ENCODE results near the gene RESF1. TPM values are rescaled to one million over a fixed set of nuclear protein-coding genes. Genes with fewer than 3 reads are reported as not detected.

The RESF1 gene
- total and polyA plus RNA-seq, 2 donors (not counting 3 experiments of a cell fraction or from before 2014, with no cell fraction given): 40.3 to 70.0 TPM

GRCh38 chr12:31966558-31967205, 7.5 kb downstream of the RESF1 start:
- intact Hi-C loops (cut with micrococcal nuclease) (no loop called here), dilution Hi-C loops (cut with MboI; ENCODE audit: extremely low pct_ligation_motif_present, low sequenced_read_pairs) (no loop called here)
- H3K36me3 ChIP-seq (ENCODE audit: control insufficient read depth in 2 of 2, extremely low read depth in 1 of 2, insufficient read depth in 2 of 2, low read length in 2 of 2): peaks cover 8% of the 10 kb centered on the region in 2 experiments
- DNase-seq (ENCODE audit: low read depth, low spot score): peak; percentile 7
- no peaks in the 10 kb centered on the region for H3K9me3 ChIP-seq (replicated peaks; ENCODE audit: control insufficient read depth, insufficient read depth, low read length)
- H3K27ac ChIP-seq (ENCODE audit: insufficient read depth, low read depth, low read length): no peak overlapping the region
- BruUV-seq (replicated peaks): no TSS peak
- H3K9ac ChIP-seq (replicated peaks; ENCODE audit: extremely low read depth, insufficient read depth, low read length): no peak overlapping the region
- no peaks in the 10 kb centered on the region for H3K27me3 ChIP-seq (ENCODE audit: control insufficient read depth in 2 of 2, insufficient read depth in 2 of 2, low read length in 2 of 2)
- H3K9me1 ChIP-seq (replicated peaks; ENCODE audit: control insufficient read depth, extremely low read depth, insufficient read depth, low read length): no peaks in the 10 kb centered on the region
- no peak for FAIRE-seq
- no peak for TF ChIP-seq FOS (IDR thresholded peaks at IDR 0.05; ENCODE audit: borderline replicate concordance, insufficient read depth, low read length)
- TF ChIP-seq GATA2 (IDR thresholded peaks at IDR 0.05; ENCODE audit: insufficient read depth, insufficient read length, low read depth, low read length): no peak
- no peak for TF ChIP-seq CTCF (IDR thresholded peaks at IDR 0.05; ENCODE audit: extremely low read depth in 1 of 2, insufficient read depth in 1 of 2, low read depth in 1 of 2, low read length in 2 of 2)
- no peak for TF ChIP-seq JUN (IDR thresholded peaks at IDR 0.05; ENCODE audit: borderline replicate concordance, insufficient read depth, insufficient read length, low read depth)
- TF ChIP-seq MAX (IDR thresholded peaks at IDR 0.05; ENCODE audit: insufficient read depth, insufficient read length): no peak
- TF ChIP-seq POLR2A (IDR thresholded peaks at IDR 0.05; ENCODE audit: low read depth, low read length): peak; percentile 17
- TF ChIP-seq MYC (IDR thresholded peaks at IDR 0.05; ENCODE audit: low read depth, low read length): no peak
- H4K20me1 ChIP-seq (replicated peaks; ENCODE audit: control insufficient read depth, extremely low read depth, insufficient read depth, low read length): no peaks in the 10 kb centered on the region
- H3K4me3 ChIP-seq (replicated peaks in 1 of 3; ENCODE audit: insufficient read depth in 1 of 3, low read depth in 1 of 3, low read length in 3 of 3): no peak overlapping the region
- no peak overlapping the region for H3K4me2 ChIP-seq (ENCODE audit: insufficient read depth, low read length)
- CTCF ChIA-PET: interaction anchor here (1.1 kb wide), 1 partner anchor 285 kb away, joined by 4 read pairs; no protein-coding TSS in a partner anchor
- peaks cover under 1% of the 10 kb centered on the region for H3K4me1 ChIP-seq (ENCODE audit: control insufficient read depth, extremely low read depth, insufficient read depth, low read length)
- H2AFZ ChIP-seq (ENCODE audit: low read depth, low read length): no peak overlapping the region
- peaks cover 79% of the 10 kb centered on the region for H3K79me2 ChIP-seq (ENCODE audit: control insufficient read depth, insufficient read depth, low read length)
- POLR2A ChIA-PET: no interaction called here
